GM12878 (cell line): ENCODE measurements around the gene TRAF5. TPM values are rescaled to one million over a fixed set of nuclear protein-coding genes. Genes with fewer than 3 reads are reported as not detected.
A peak's percentile ranks its signal among the peaks of the same experiment; 100 is the strongest.

Source experiments
- ATF7 ChIP-seq: fragments of 450-650 bp; IDR thresholded peaks from 2 replicates; pipeline ENCODE4 v1.6.1; 2016; ENCODE audit warnings: low read depth, mild to moderate bottlenecking
- BHLHE40 ChIP-seq, 2 experiments: fragments of 450-650 bp in 1 of 2; IDR thresholded peaks; 2 replicates each; pipeline ENCODE4 v1.6.1; 2011 to 2017; ENCODE audit warnings: low read depth in 2 of 2, borderline replicate concordance in 1 of 2, improper control_type of control experiment in 1 of 2, low read length in 1 of 2, mild to moderate bottlenecking in 1 of 2
- CBFB ChIP-seq: IDR thresholded peaks from 2 replicates; pipeline ENCODE4 v1.6.1; 2016; ENCODE audit warnings: antibody characterized with exemption, low read depth
- CHD4 ChIP-seq: fragments of 200-600 bp; sonication (generic); IDR thresholded peaks from 2 replicates; pipeline ENCODE4 v1.6.1; 2016; ENCODE audit warnings: mild to moderate bottlenecking
- CREB1 ChIP-seq: IDR thresholded peaks from 2 replicates; pipeline ENCODE4 v1.6.1; 2012; ENCODE audit warnings: low read depth, mild to moderate bottlenecking, inconsistent platforms
- ESRRA ChIP-seq: IDR thresholded peaks from 2 replicates; pipeline ENCODE4 v1.6.1; 2012; ENCODE audit warnings: mild to moderate bottlenecking, low read length, improper control_type of control experiment
- FOXK2 ChIP-seq: fragments of 450-650 bp; IDR thresholded peaks from 2 replicates; pipeline ENCODE4 v1.6.1; 2017; ENCODE audit warnings: mild to moderate bottlenecking, moderate library complexity
- GABPA ChIP-seq: IDR thresholded peaks from 2 replicates; pipeline ENCODE4 v1.6.1; 2014; ENCODE audit warnings: antibody characterized with exemption, low read depth, mild to moderate bottlenecking, inconsistent platforms
- IKZF1 ChIP-seq: fragments of 450-650 bp; conservative IDR thresholded peaks from 2 replicates; pipeline ENCODE4 v1.6.1; 2017; ENCODE audit warnings: antibody characterized with exemption, mild to moderate bottlenecking
- IKZF2 ChIP-seq, 2 experiments: fragments of 450-650 bp; IDR thresholded peaks; 2 replicates each; pipeline ENCODE4 v1.6.1; 2017; ENCODE audit warnings: mild to moderate bottlenecking in 2 of 2, moderate library complexity in 2 of 2
- KLF5 ChIP-seq: fragments of 450-650 bp; IDR thresholded peaks from 2 replicates; pipeline ENCODE4 v1.6.1; 2014; ENCODE audit warnings: mild to moderate bottlenecking; ENCODE audit not compliant: partially characterized antibody
- MXI1 ChIP-seq: fragments of 150-350 bp; IDR thresholded peaks from 2 replicates; pipeline ENCODE4 v1.6.1; 2011; ENCODE audit warnings: low read depth, mild to moderate bottlenecking, inconsistent platforms, low read length, improper control_type of control experiment
- NFXL1 ChIP-seq: fragments of 450-650 bp; IDR thresholded peaks from 2 replicates; pipeline ENCODE4 v1.6.1; 2017; ENCODE audit warnings: antibody characterized with exemption, mild to moderate bottlenecking, borderline replicate concordance
- NR2C2 ChIP-seq: IDR thresholded peaks from 2 replicates; pipeline ENCODE4 v1.6.1; 2011; ENCODE audit warnings: borderline replicate concordance, low read depth; ENCODE audit not compliant: control insufficient read depth, insufficient read length
- RCOR1 ChIP-seq: conservative IDR thresholded peaks from 2 replicates; pipeline ENCODE4 v1.6.1; 2012; ENCODE audit warnings: low read depth, low read length, improper control_type of control experiment
- SIN3A ChIP-seq: IDR thresholded peaks from 2 replicates; pipeline ENCODE4 v1.6.1; 2012; ENCODE audit warnings: low read depth, low read length, improper control_type of control experiment
- SREBF1 ChIP-seq: IDR thresholded peaks from 2 replicates; pipeline ENCODE4 v1.6.1; 2012; ENCODE audit warnings: mild to moderate bottlenecking, low read length
- ZNF217 ChIP-seq: fragments of 450-650 bp; IDR thresholded peaks from 2 replicates; pipeline ENCODE4 v1.6.1; 2017; ENCODE audit warnings: antibody characterized with exemption, mild to moderate bottlenecking
- ZNF274 ChIP-seq: IDR thresholded peaks from one replicate; pipeline ENCODE4 v1.8.0; 2011; ENCODE audit not compliant: insufficient read length, insufficient read depth
- polyA plus RNA-seq, 11 experiments: library from polyadenylated mRNA; depleted of rRNA in 4 of 11; unstranded in 6 of 11; stranded (reverse) in 5 of 11; fragments of >200 nt; fragmentation: Nextera tagmentation in 4 of 11; fragmentation: Illumina TruSeq in 1 of 11; extraction: Ambion mirVana in 4 of 11; extraction: Trizol in 1 of 11; gene quantifications; 1 replicate in 1 of 11; 2 replicates in 10 of 11; pipeline versions ENCODE4 v1.2.1 to v1.2.3, GENCODE V29; 2011 to 2016; ENCODE audit warnings: inconsistent platforms in 2 of 11, missing spikeins in 2 of 11, low read depth in 1 of 11
- total RNA-seq, 4 experiments: library from RNA; depleted of rRNA in 3 of 4; stranded (reverse); fragments of >200 nt in 3 of 4; fragmentation: Illumina TruSeq in 1 of 4; extraction: Trizol in 1 of 4; gene quantifications; 2 replicates each; pipeline versions ENCODE4 v1.2.1 to v1.2.3, GENCODE V29; 2013 to 2021
- TF ChIP-seq, protein P1 (sequence below): fragments of 450-650 bp; IDR thresholded peaks from 2 replicates; pipeline ENCODE4 v1.6.1; 2017; ENCODE audit warnings: borderline replicate concordance
- TF ChIP-seq, protein P2 (sequence below), 3 experiments: IDR thresholded peaks in 2 of 3; conservative IDR thresholded peaks in 1 of 3; 2 replicates each; pipeline ENCODE4 v1.5.1; 2011; ENCODE audit warnings: low read depth in 3 of 3, low read length in 3 of 3, mild to moderate bottlenecking in 3 of 3, control low read depth in 2 of 3, moderate library complexity in 2 of 3, inconsistent platforms in 1 of 3, mixed read lengths in 1 of 3; ENCODE audit not compliant: control insufficient read depth in 2 of 3, insufficient read depth in 1 of 3; ENCODE audit errors: extremely low read depth in 1 of 3
- TF ChIP-seq, protein P3 (sequence below): fragments of 450-650 bp; IDR thresholded peaks from 2 replicates; pipeline ENCODE4 v1.6.1; 2017; ENCODE audit warnings: mild to moderate bottlenecking, moderate library complexity

Gene TRAF5
- total and polyA plus RNA-seq, 10 of the 15 experiments (the other 5 are each of a cell fraction or from before 2014, with no cell fraction given) = 10.6 to 36.5 (median 26.3) TPM

DNA sequence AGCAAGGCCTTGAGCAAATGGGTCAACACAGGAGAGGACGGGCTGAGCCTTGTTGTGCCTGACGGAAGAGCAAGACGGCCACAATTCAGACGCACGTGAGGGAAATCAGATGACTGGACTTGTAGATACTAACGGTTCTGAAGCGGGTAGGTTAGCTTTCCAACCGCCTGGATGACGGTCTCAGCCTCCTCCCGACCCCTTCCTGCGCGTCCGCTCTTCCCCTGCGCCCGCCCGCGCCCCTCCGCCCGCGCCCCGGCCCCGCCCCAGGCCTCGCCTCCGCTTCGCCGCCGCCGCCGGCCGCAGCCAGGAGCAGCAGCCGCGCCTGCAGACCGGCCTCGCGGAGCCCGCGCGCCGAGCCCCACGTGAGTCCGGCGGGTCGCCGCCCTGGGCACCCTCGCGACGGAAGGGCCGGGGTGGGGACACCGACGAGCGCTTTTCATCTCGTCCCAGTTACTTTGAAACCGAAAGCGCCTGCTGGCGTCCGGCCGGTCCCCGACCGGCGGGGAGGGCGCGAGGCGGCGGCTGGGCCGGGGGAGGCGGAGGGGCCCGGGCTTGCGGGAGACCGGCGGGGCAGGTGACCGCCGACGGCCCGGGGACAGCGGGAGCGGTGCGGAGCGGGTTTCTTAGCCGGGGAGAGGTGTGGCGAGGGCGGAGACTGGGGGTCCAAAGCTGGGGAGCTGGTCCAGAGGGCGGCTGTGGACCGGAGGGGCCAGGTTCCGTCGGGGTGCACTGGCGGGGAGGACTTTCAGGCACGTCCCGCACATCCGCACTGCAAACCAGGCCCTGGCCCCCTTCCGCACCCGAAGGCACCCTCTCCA, at the start of gene TRAF5 (continued):
- TF ChIP-seq IKZF2 (IDR thresholded peaks at IDR 0.05) (no peak), ZNF217 (0 out of 2 replicates have a peak, but pooled peaks have one; percentile 34), IKZF1 (peak; percentile 69), NFXL1 (no peak), RCOR1 (no peak), CBFB (no peak), SREBF1 (no peak), KLF5 (no peak), CHD4 (no peak), GABPA (no peak), CREB1 (no peak), SIN3A (peak; percentile 32), FOXK2 (no peak), ATF7 (no peak), ZNF274 (no peak), ESRRA (no peak), NR2C2 (no peak), MXI1 (peak; percentile 11; the same call in 1 of the 2 replicates), BHLHE40 (IDR thresholded peaks at IDR 0.05; ENCODE audit: borderline replicate concordance in 1 of 2, low read depth in 2 of 2, low read length in 1 of 2) (peak; percentile 91 to 93)
- TF ChIP-seq, protein P1, sequence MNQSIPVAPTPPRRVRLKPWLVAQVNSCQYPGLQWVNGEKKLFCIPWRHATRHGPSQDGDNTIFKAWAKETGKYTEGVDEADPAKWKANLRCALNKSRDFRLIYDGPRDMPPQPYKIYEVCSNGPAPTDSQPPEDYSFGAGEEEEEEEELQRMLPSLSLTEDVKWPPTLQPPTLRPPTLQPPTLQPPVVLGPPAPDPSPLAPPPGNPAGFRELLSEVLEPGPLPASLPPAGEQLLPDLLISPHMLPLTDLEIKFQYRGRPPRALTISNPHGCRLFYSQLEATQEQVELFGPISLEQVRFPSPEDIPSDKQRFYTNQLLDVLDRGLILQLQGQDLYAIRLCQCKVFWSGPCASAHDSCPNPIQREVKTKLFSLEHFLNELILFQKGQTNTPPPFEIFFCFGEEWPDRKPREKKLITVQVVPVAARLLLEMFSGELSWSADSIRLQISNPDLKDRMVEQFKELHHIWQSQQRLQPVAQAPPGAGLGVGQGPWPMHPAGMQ = no peak
- TF ChIP-seq, protein P2, sequence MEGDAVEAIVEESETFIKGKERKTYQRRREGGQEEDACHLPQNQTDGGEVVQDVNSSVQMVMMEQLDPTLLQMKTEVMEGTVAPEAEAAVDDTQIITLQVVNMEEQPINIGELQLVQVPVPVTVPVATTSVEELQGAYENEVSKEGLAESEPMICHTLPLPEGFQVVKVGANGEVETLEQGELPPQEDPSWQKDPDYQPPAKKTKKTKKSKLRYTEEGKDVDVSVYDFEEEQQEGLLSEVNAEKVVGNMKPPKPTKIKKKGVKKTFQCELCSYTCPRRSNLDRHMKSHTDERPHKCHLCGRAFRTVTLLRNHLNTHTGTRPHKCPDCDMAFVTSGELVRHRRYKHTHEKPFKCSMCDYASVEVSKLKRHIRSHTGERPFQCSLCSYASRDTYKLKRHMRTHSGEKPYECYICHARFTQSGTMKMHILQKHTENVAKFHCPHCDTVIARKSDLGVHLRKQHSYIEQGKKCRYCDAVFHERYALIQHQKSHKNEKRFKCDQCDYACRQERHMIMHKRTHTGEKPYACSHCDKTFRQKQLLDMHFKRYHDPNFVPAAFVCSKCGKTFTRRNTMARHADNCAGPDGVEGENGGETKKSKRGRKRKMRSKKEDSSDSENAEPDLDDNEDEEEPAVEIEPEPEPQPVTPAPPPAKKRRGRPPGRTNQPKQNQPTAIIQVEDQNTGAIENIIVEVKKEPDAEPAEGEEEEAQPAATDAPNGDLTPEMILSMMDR (IDR thresholded peaks at IDR 0.05 in 2 of 3, conservative IDR thresholded peaks at IDR 0.05 in 1 of 3; ENCODE audit: control insufficient read depth in 2 of 3, extremely low read depth in 1 of 3, insufficient read depth in 1 of 3, low read depth in 3 of 3, low read length in 3 of 3) = no peak
- TF ChIP-seq, protein P3, sequence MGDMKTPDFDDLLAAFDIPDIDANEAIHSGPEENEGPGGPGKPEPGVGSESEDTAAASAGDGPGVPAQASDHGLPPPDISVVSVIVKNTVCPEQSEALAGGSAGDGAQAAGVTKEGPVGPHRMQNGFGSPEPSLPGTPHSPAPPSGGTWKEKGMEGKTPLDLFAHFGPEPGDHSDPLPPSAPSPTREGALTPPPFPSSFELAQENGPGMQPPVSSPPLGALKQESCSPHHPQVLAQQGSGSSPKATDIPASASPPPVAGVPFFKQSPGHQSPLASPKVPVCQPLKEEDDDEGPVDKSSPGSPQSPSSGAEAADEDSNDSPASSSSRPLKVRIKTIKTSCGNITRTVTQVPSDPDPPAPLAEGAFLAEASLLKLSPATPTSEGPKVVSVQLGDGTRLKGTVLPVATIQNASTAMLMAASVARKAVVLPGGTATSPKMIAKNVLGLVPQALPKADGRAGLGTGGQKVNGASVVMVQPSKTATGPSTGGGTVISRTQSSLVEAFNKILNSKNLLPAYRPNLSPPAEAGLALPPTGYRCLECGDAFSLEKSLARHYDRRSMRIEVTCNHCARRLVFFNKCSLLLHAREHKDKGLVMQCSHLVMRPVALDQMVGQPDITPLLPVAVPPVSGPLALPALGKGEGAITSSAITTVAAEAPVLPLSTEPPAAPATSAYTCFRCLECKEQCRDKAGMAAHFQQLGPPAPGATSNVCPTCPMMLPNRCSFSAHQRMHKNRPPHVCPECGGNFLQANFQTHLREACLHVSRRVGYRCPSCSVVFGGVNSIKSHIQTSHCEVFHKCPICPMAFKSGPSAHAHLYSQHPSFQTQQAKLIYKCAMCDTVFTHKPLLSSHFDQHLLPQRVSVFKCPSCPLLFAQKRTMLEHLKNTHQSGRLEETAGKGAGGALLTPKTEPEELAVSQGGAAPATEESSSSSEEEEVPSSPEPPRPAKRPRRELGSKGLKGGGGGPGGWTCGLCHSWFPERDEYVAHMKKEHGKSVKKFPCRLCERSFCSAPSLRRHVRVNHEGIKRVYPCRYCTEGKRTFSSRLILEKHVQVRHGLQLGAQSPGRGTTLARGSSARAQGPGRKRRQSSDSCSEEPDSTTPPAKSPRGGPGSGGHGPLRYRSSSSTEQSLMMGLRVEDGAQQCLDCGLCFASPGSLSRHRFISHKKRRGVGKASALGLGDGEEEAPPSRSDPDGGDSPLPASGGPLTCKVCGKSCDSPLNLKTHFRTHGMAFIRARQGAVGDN = 0 out of 2 replicates have a peak, but pooled peaks have one; percentile 33
